Mesenchymal stem cell (in vitro differentiated cells and primary cell): ENCODE data around the gene ECPAS.
A peak's percentile ranks its signal among the peaks of the same experiment; 100 is the strongest.

Source experiments
- DNase-seq: peaks from one replicate; pipeline ENCODE4 v3.0.0-alpha.2; 2013
- H2AFZ ChIP-seq: one replicate; pipeline ENCODE4 v1.6.1; 2013; ENCODE audit warnings: low read depth, mild to moderate bottlenecking, control low read depth, inconsistent platforms, low read length, moderate library complexity
- H2AK5ac ChIP-seq: 2 replicates; pipeline ENCODE4 v1.6.1; 2013; ENCODE audit warnings: low read length, moderate library complexity, mild to moderate bottlenecking, inconsistent platforms; ENCODE audit not compliant: severe bottlenecking
- H2BK120ac ChIP-seq: one replicate; pipeline ENCODE4 v1.6.1; 2013; ENCODE audit warnings: low read depth, mild to moderate bottlenecking, inconsistent platforms, low read length, moderate library complexity
- H2BK12ac ChIP-seq, 2 experiments: one replicate each; pipeline ENCODE4 v1.6.1; 2013; ENCODE audit warnings: inconsistent platforms in 2 of 2, low read length in 2 of 2, mild to moderate bottlenecking in 2 of 2, moderate library complexity in 2 of 2, control low read depth in 1 of 2
- H2BK15ac ChIP-seq: one replicate; pipeline ENCODE4 v1.6.1; 2013; ENCODE audit warnings: mild to moderate bottlenecking, low read depth, inconsistent platforms; ENCODE audit not compliant: poor library complexity, severe bottlenecking
- H2BK5ac ChIP-seq: 2 replicates; pipeline ENCODE4 v1.6.1; 2013; ENCODE audit warnings: low read depth, mild to moderate bottlenecking, low read length, control low read depth, inconsistent platforms; ENCODE audit not compliant: poor library complexity, severe bottlenecking
- H3K14ac ChIP-seq, 2 experiments: one replicate each; pipeline ENCODE4 v1.6.1; 2013; ENCODE audit warnings: inconsistent platforms in 2 of 2, low read length in 2 of 2, control low read depth in 1 of 2, mild to moderate bottlenecking in 1 of 2, moderate library complexity in 1 of 2
- H3K18ac ChIP-seq, 2 experiments: one replicate each; pipeline ENCODE4 v1.6.1; 2013; ENCODE audit warnings: inconsistent platforms in 2 of 2, low read length in 2 of 2, control low read depth in 1 of 2, low read depth in 1 of 2, mild to moderate bottlenecking in 1 of 2
- H3K23ac ChIP-seq, 2 experiments: one replicate each; pipeline ENCODE4 v1.6.1; 2013; ENCODE audit warnings: inconsistent platforms in 2 of 2, low read length in 2 of 2, mild to moderate bottlenecking in 2 of 2, moderate library complexity in 2 of 2, control low read depth in 1 of 2
- H3K27ac ChIP-seq: 2 replicates; pipeline ENCODE4 v1.5.1; 2013; ENCODE audit warnings: mild to moderate bottlenecking, moderate library complexity, low read length, control low read depth, inconsistent platforms; ENCODE audit not compliant: poor library complexity, severe bottlenecking
- H3K27me3 ChIP-seq, 2 experiments: 2 replicates each; pipeline versions ENCODE4 v1.6.1 to v1.7.0; 2013; ENCODE audit warnings: low read length in 2 of 2, mild to moderate bottlenecking in 2 of 2, moderate library complexity in 2 of 2, control low read depth in 1 of 2, inconsistent platforms in 1 of 2; ENCODE audit not compliant: control insufficient read depth in 1 of 2, insufficient read depth in 1 of 2
- H3K36me3 ChIP-seq, 2 experiments: 2 replicates each; pipeline versions ENCODE4 v1.6.1 to v1.7.0; 2013; ENCODE audit warnings: low read length in 2 of 2, control low read depth in 1 of 2, inconsistent platforms in 1 of 2, low read depth in 1 of 2, mild to moderate bottlenecking in 1 of 2; ENCODE audit not compliant: insufficient read depth in 2 of 2, control insufficient read depth in 1 of 2
- H3K4ac ChIP-seq, 2 experiments: one replicate each; pipeline ENCODE4 v1.6.1; 2013; ENCODE audit warnings: inconsistent platforms in 2 of 2, low read length in 2 of 2, mild to moderate bottlenecking in 2 of 2, moderate library complexity in 2 of 2, control low read depth in 1 of 2, low read depth in 1 of 2
- H3K4me1 ChIP-seq: 2 replicates; pipeline ENCODE4 v1.6.1; 2013; ENCODE audit warnings: low read depth, low read length, control low read depth; ENCODE audit not compliant: control insufficient read depth, insufficient read depth
- H3K4me2 ChIP-seq: 2 replicates; pipeline ENCODE4 v1.6.1; 2013; ENCODE audit warnings: low read length, mild to moderate bottlenecking, inconsistent platforms; ENCODE audit not compliant: poor library complexity, severe bottlenecking
- H3K4me3 ChIP-seq, 2 experiments: 2 replicates each; pipeline versions ENCODE4 v1.5.1 to v1.7.0; 2013; ENCODE audit warnings: low read length in 2 of 2, mild to moderate bottlenecking in 2 of 2, control low read depth in 1 of 2, low read depth in 1 of 2; ENCODE audit not compliant: insufficient read depth in 1 of 2
- H3K79me1 ChIP-seq: replicated peaks from 2 replicates; pipeline ENCODE4 v1.6.1; 2013; ENCODE audit warnings: mild to moderate bottlenecking, control low read depth, low read length, inconsistent platforms; ENCODE audit not compliant: poor library complexity, severe bottlenecking
- H3K9ac ChIP-seq: 2 replicates; pipeline ENCODE4 v1.7.0; 2013; ENCODE audit warnings: mild to moderate bottlenecking, low read length, moderate library complexity
- H3K9me3 ChIP-seq: 2 replicates; pipeline ENCODE4 v1.7.0; 2013; ENCODE audit warnings: mild to moderate bottlenecking, low read length; ENCODE audit not compliant: control insufficient read depth
- H4K8ac ChIP-seq: one replicate; pipeline ENCODE4 v1.6.1; 2013; ENCODE audit warnings: inconsistent platforms, mild to moderate bottlenecking, low read length, moderate library complexity
- H4K91ac ChIP-seq: one replicate; pipeline ENCODE4 v1.6.1; 2013; ENCODE audit warnings: mild to moderate bottlenecking, low read length, inconsistent platforms
- WGBS: methylation state at CpG from one replicate; pipeline ENCODE4 v1.1.7; 2013; ENCODE audit warnings: mixed read lengths; 5-methylcytosine and 5-hydroxymethylcytosine counted together

Gene ECPAS

DNA sequence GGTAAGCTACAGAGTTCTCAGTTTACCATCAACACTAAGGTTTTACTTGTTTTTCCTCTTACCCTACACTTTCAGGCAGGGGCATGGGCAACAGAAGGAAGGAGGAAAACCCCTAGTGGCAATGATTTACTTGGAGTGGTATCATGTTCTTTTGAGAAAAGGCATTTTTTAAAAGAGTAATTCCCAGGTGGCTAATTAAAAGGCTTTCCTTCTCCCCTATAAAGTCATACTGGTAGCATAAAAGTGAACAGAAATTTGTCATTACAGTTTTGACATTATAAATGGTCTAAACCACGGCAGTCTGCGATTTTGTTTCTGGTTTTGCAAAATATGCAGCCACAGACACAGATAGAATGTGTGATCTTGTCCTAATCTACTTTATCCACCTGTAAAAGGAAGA lies 123.3 kb downstream of the ECPAS start:
- Histone ChIP-seq H3K27me3 (no peaks in the 10 kb centered on the region), H2BK120ac (no peak overlapping the region), H3K4me1 (peaks cover 2% of the 10 kb centered on the region), H2AFZ (no peak overlapping the region), H2AK5ac (no peak overlapping the region), H2BK5ac (no peak overlapping the region), H3K9ac (no peak overlapping the region), H3K4me2 (no peak overlapping the region), H3K27ac (no peak overlapping the region), H3K23ac (no peak overlapping the region), H2BK12ac (no peak overlapping the region), H4K91ac (no peak overlapping the region), H3K14ac (no peak overlapping the region), H3K79me1 (no peaks in the 10 kb centered on the region), H3K36me3 (peaks cover 12 to 59% of the 10 kb centered on the region in 2 experiments), H3K4ac (no peak overlapping the region), H3K4me3 (no peak overlapping the region), H3K9me3 (no peaks in the 10 kb centered on the region), H3K18ac (no peak overlapping the region), H4K8ac (no peak overlapping the region), H2BK15ac (no peak overlapping the region)
- 94% methylated on average over 2 of the region's 2 CpGs for WGBS
- no peak for DNase-seq

DNA sequence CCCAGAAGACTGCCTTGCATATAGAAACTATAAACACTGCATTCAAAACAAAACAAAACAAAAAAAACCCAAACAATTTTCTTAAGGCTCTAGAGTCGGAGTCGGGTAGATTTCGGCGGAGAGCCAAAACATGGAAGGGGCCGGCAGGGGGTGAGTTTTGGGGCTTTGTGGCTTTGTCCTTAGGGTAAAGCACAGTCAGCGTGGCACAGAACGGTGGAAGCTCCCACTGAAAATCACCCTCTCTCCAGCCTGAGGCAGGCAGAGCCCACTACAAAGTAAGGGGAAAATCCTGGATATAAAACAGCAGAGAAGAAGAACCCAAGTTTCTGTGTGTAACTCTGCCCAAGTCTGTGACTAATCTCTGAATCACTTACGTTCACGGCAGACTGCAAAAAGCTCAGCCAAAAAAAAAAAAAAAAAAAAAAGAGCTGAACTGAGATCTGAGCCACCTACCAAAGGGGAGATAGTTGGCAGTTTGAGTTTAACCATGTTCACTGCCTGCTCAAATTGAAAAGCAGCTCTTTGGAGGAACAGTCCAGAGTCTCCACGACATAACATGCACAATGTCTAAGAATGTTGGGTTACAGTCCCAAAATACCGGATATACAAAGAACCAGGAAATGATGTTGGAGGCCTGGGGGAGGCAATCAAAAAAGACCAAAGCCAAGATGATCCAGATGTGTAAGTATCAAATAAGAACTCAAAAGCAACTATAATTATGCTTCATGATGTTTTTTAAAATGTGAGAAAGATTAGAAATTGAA lies 127.5 kb downstream of the ECPAS start:
- H3K4me2 ChIP-seq, result peak overlapping the region; percentile 57
- H2BK120ac ChIP-seq, result no peak overlapping the region
- H3K4ac ChIP-seq, result no peak overlapping the region
- H3K27ac ChIP-seq, result peak overlapping the region; percentile 89
- no peak overlapping the region for H2AFZ ChIP-seq
- H2BK12ac ChIP-seq, result no peak overlapping the region
- no peaks in the 10 kb centered on the region for H3K79me1 ChIP-seq
- peak; percentile 91 for DNase-seq
- H3K18ac ChIP-seq, result peak overlapping the region in 1 of 2 experiments; percentile 48
- H3K36me3 ChIP-seq, result peaks cover 3 to 23% of the 10 kb centered on the region in 2 experiments
- no peak overlapping the region for H3K14ac ChIP-seq
- H3K4me3 ChIP-seq, result peak overlapping the region in 1 of 2 experiments; percentile 70
- no peak overlapping the region for H4K91ac ChIP-seq
- peak overlapping the region; percentile 30 for H4K8ac ChIP-seq
- H3K9ac ChIP-seq, result peak overlapping the region; percentile 91
- peaks cover 8% of the 10 kb centered on the region for H3K9me3 ChIP-seq
- H3K23ac ChIP-seq, result no peak overlapping the region
- 57% methylated on average over 8 of the region's 11 CpGs for WGBS
- peaks cover 2% of the 10 kb centered on the region for H3K4me1 ChIP-seq
- H2BK5ac ChIP-seq, result peak overlapping the region; percentile 70
- H2AK5ac ChIP-seq, result no peak overlapping the region
- H2BK15ac ChIP-seq, result peak overlapping the region; percentile 67
- no peaks in the 10 kb centered on the region for H3K27me3 ChIP-seq

DNA sequence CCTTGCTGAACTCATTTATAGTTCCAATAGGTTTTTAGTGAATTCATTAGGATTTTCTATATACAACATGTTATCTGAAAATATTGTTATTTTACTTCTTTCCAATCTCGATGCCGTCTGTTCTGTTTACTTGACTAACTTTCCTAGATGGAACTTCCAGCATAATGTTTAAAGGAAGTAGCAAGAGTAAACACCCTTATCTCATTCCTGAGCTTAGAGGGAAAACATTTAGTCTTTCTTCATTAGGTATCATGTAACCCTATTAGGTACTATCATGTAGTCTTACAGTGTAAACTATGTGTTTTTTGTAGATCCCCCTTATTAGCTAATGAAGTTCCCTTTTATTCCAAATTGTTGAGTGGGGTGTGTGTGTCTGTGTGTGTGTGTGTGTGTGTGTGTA lies 131.6 kb downstream of the ECPAS start:
- Histone ChIP-seq H3K18ac (no peak overlapping the region), H3K27ac (no peak overlapping the region), H2AFZ (no peak overlapping the region), H4K8ac (no peak overlapping the region), H3K27me3 (no peaks in the 10 kb centered on the region), H3K14ac (no peak overlapping the region), H3K4me1 (peaks cover 2% of the 10 kb centered on the region), H3K9ac (no peak overlapping the region), H3K79me1 (no peaks in the 10 kb centered on the region), H3K4ac (no peak overlapping the region), H3K36me3 (no peaks in the 10 kb centered on the region), H3K4me3 (no peak overlapping the region), H4K91ac (no peak overlapping the region), H3K9me3 (peaks cover 8% of the 10 kb centered on the region), H2BK15ac (no peak overlapping the region), H2BK120ac (no peak overlapping the region), H3K23ac (no peak overlapping the region), H2AK5ac (no peak overlapping the region), H3K4me2 (no peak overlapping the region), H2BK5ac (no peak overlapping the region), H2BK12ac (no peak overlapping the region)
- WGBS, result no CpG with 5 or more reads among the region's 2 CpGs
- peak; percentile 10 for DNase-seq

DNA sequence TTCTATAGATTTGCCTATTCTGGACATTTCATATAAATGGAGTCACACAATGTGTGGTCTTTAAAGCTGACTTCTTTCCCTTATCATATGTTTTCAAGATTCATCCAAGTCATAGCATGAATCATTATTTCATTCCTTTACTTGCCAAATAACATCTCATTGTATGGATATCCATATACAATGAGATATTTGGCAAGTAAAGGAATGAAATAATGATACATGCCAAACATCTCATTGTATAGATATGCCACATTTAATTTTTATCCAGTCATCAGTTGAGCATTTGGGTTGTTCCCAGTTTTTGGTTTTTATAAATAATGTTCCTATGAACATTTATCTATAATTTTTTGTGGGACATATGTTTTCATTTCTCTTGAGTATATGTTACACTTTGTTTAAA lies 133.6 kb downstream of the ECPAS start:
- Histone ChIP-seq H2BK15ac (no peak overlapping the region), H3K4me1 (no peaks in the 10 kb centered on the region), H3K36me3 (no peaks in the 10 kb centered on the region), H3K9ac (no peak overlapping the region), H3K4me3 (no peak overlapping the region), H3K27ac (no peak overlapping the region), H2BK120ac (no peak overlapping the region), H4K8ac (no peak overlapping the region), H3K79me1 (no peaks in the 10 kb centered on the region), H3K27me3 (no peaks in the 10 kb centered on the region), H3K23ac (no peak overlapping the region), H3K4me2 (no peak overlapping the region), H3K9me3 (peaks cover 8% of the 10 kb centered on the region), H4K91ac (no peak overlapping the region), H2BK12ac (no peak overlapping the region), H2BK5ac (no peak overlapping the region), H3K4ac (no peak overlapping the region), H2AFZ (no peak overlapping the region), H3K18ac (no peak overlapping the region), H3K14ac (no peak overlapping the region), H2AK5ac (no peak overlapping the region)
- DNase-seq, result no peak
